A673 (cell line): Measurements from ENCODE around the gene PPBP. TPM values are rescaled to one million over a fixed set of nuclear protein-coding genes. Genes with fewer than 3 reads are reported as not detected.

Experiments used
- BruUV-seq: library from RNA; stranded (reverse); fragments of 400-500 nt; replicated peaks from 2 replicates; lab custom pipeline; 2021; lab: Mats Ljungman, UMichigan
- CTCF ChIA-PET: fragments of 300-600 bp; sonication (Branson Sonifier 250); formaldehyde crosslinking; loops from one replicate; lab custom pipeline; 2022; ENCODE audit warnings: antibody characterized with exemption; lab: Charles Lee
- POLR2A ChIA-PET: fragments of 300-600 bp; sonication (Branson Sonifier 250); formaldehyde crosslinking; loops from one replicate; lab custom pipeline; 2022; ENCODE audit warnings: antibody characterized with exemption; ENCODE audit not compliant: low non-redundant PET; lab: Charles Lee
- DNase-seq: peaks from one replicate; pipeline ENCODE4 v3.0.0-alpha.2; 2015; ENCODE audit warnings: low spot score
- H3K27ac ChIP-seq: fragments of 200-600 bp; sonication (generic); 2 replicates; pipeline ENCODE4 v1.5.1; 2016; ENCODE audit warnings: mixed run types, low read depth, mild to moderate bottlenecking, mixed read lengths, antibody characterized with exemption, low read length; ENCODE audit not compliant: poor library complexity, severe bottlenecking
- H3K27me3 ChIP-seq: fragments of 200-600 bp; sonication (generic); replicated peaks from 2 replicates; pipeline ENCODE4 v1.6.1; 2017; ENCODE audit warnings: mixed run types, low read depth, mild to moderate bottlenecking, mixed read lengths, antibody characterized with exemption, low read length; ENCODE audit not compliant: insufficient read depth, poor library complexity
- H3K36me3 ChIP-seq: fragments of 200-600 bp; sonication (generic); 2 replicates; pipeline ENCODE4 v1.6.1; 2016; ENCODE audit warnings: mixed run types, mild to moderate bottlenecking, mixed read lengths, antibody characterized with exemption, low read length; ENCODE audit not compliant: insufficient read depth, poor library complexity, severe bottlenecking
- H3K4me1 ChIP-seq: fragments of 200-600 bp; sonication (generic); 2 replicates; pipeline ENCODE4 v1.6.1; 2017; ENCODE audit warnings: mixed run types, mild to moderate bottlenecking, mixed read lengths, antibody characterized with exemption, low read length; ENCODE audit not compliant: insufficient read depth, poor library complexity, severe bottlenecking
- H3K4me3 ChIP-seq: fragments of 200-600 bp; sonication (generic); 2 replicates; pipeline ENCODE4 v1.5.1; 2016; ENCODE audit warnings: low read depth, mixed run types, mild to moderate bottlenecking, mixed read lengths, low read length; ENCODE audit not compliant: poor library complexity, severe bottlenecking
- H3K9me3 ChIP-seq: fragments of 200-600 bp; sonication (generic); 2 replicates; pipeline ENCODE4 v1.6.1; 2016; ENCODE audit warnings: mixed run types, low read depth, mild to moderate bottlenecking, mixed read lengths, antibody characterized with exemption, low read length; ENCODE audit not compliant: poor library complexity, severe bottlenecking
- CTCF ChIP-seq: fragments of 300-800, 200-600 bp; sonication (generic); conservative IDR thresholded peaks from 2 replicates; pipeline ENCODE4 v1.5.1; 2017; ENCODE audit warnings: low read depth, mild to moderate bottlenecking, antibody characterized with exemption, low read length, moderate library complexity, mixed read lengths
- EZH2 ChIP-seq: fragments of 200-600 bp; sonication (generic); IDR thresholded peaks from 2 replicates; pipeline ENCODE4 v1.6.1; 2017; ENCODE audit warnings: borderline replicate concordance, low read depth, mild to moderate bottlenecking, mixed read lengths, antibody characterized with exemption, low read length; ENCODE audit not compliant: poor library complexity, severe bottlenecking
- intact Hi-C: fragments of 100-400 bp; cut with micrococcal nuclease; formaldehyde crosslinking; loops from one replicate; pipeline ENCODE4 v1.10.0; 2022; ENCODE audit not compliant: unreplicated experiment
- total RNA-seq: library from RNA; stranded (reverse); gene quantifications from 2 replicates; pipeline ENCODE4 v1.2.3, GENCODE V29; 2021

The PPBP gene
- total RNA-seq, 1 experiment from 2014 or later = not detected

GRCh38 chr4:73936969-73937368 is 51.0 kb downstream of the PPBP start:
- Histone ChIP-seq H3K27ac (no peak overlapping the region), H3K4me3 (no peak overlapping the region), H3K36me3 (no peaks in the 10 kb centered on the region), H3K27me3 (no peaks in the 10 kb centered on the region), H3K4me1 (no peaks in the 10 kb centered on the region), H3K9me3 (no peaks in the 10 kb centered on the region)
- CTCF ChIA-PET = no interaction called here
- POLR2A ChIA-PET = no interaction called here
- intact Hi-C loops = no loop called here
- no peak for DNase-seq
- no TSS peak for BruUV-seq
- TF ChIP-seq CTCF (no peak), EZH2 (no peak)

Other genes starting within 250 kb of the PPBP start
- gene CXCL8, start 247.6 kb downstream of the PPBP start, total RNA-seq = 2.5 and 2.7 TPM in 2 replicates
- gene CXCL6, start 151.5 kb downstream of the PPBP start, total RNA-seq = 0.28 and 0.56 TPM in 2 replicates
- gene PF4V1, start 134.9 kb downstream of the PPBP start, total RNA-seq = not detected in 2 replicates
- gene CXCL1, start 118.8 kb downstream of the PPBP start, total RNA-seq = 0.45 TPM in 1 of 2 replicates, not detected in the other
- not detected in 2 replicates for gene PF4, start 6.2 kb downstream of the PPBP start, total RNA-seq
- gene CXCL5, start 10.5 kb upstream of the PPBP start, total RNA-seq = not detected in 2 replicates
- 0.24 and 0.50 TPM in 2 replicates for gene CXCL3, start 50.5 kb upstream of the PPBP start, total RNA-seq
- 0.90 TPM in 1 of 2 replicates, not detected in the other for gene CXCL2, start 111.0 kb upstream of the PPBP start, total RNA-seq
- gene MTHFD2L, start 169.9 kb upstream of the PPBP start, total RNA-seq = 11.3 and 11.4 TPM in 2 replicates